Measurements from ENCODE around the gene SEMA4B. TPM values are rescaled to one million over a fixed set of nuclear protein-coding genes. Genes with fewer than 3 reads are reported as not detected.

Gene SEMA4B
- total RNA-seq, 1 donor from 2014 or later: 41.9 TPM

DNA sequence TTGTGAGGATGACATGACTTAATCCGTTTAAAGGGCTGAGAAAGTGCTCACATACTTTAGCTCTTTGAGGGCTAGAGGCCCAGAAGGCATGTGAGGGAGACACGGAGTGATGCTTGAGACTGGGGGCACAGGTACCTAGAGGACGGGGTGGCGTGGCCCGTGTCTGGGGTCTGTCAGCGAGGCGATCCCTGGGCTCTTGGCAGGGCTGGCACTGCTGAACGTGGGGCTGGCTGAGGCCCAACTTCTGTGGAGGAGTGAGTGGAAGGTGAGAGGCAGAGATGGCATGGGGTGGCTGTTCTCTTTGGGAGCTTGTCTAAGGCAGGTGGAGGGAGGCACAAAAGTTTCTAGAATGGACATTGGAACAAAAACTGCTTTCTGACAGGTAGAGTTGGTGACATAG, 9.5 kb downstream of the SEMA4B start:
- no peaks in the 10 kb centered on the region for H3K27me3 Mint-ChIP-seq
- TF ChIP-seq, protein P1, sequence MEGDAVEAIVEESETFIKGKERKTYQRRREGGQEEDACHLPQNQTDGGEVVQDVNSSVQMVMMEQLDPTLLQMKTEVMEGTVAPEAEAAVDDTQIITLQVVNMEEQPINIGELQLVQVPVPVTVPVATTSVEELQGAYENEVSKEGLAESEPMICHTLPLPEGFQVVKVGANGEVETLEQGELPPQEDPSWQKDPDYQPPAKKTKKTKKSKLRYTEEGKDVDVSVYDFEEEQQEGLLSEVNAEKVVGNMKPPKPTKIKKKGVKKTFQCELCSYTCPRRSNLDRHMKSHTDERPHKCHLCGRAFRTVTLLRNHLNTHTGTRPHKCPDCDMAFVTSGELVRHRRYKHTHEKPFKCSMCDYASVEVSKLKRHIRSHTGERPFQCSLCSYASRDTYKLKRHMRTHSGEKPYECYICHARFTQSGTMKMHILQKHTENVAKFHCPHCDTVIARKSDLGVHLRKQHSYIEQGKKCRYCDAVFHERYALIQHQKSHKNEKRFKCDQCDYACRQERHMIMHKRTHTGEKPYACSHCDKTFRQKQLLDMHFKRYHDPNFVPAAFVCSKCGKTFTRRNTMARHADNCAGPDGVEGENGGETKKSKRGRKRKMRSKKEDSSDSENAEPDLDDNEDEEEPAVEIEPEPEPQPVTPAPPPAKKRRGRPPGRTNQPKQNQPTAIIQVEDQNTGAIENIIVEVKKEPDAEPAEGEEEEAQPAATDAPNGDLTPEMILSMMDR (IDR thresholded peaks at IDR 0.05; ENCODE audit: unreplicated experiment): no peak
- H3K4me3 Mint-ChIP-seq (ENCODE audit: low read depth): no peak overlapping the region
- H3K27ac Mint-ChIP-seq: peak overlapping the region; percentile 69
- H3K9me3 Mint-ChIP-seq (ENCODE audit: low read depth): no peaks in the 10 kb centered on the region
- DNase-seq (ENCODE audit: low spot score, unreplicated experiment): no peak
- no peaks in the 10 kb centered on the region for H3K36me3 Mint-ChIP-seq (ENCODE audit: insufficient read depth)
- H3K4me1 Mint-ChIP-seq (ENCODE audit: low read depth): peaks cover 13% of the 10 kb centered on the region

DNA sequence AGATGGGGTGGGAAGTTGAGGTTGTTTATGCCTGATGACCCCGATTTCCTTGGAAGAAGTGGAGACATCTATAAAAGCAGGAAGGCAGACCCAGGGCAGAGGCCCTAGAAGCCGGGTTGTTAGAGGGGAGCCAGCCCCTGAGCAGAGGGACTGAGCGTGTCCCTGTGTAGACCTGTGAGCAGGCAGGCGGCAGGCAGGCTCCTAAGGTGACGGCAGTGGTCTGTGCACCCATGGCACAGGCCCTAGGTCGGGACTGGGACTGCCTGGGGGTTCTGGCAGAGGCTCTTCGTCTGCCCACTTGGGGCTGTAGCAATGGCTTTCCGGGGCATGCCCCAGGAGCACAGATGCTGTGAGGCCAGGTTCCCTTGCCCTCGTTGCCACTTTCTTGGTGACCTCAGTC, 9.9 kb downstream of the SEMA4B start:
- H3K27me3 Mint-ChIP-seq: no peaks in the 10 kb centered on the region
- no peaks in the 10 kb centered on the region for H3K36me3 Mint-ChIP-seq (ENCODE audit: insufficient read depth)
- no peak overlapping the region for H3K4me3 Mint-ChIP-seq (ENCODE audit: low read depth)
- TF ChIP-seq, protein P1 (IDR thresholded peaks at IDR 0.05; ENCODE audit: unreplicated experiment): no peak
- H3K27ac Mint-ChIP-seq: peak overlapping the region; percentile 69
- no peak for DNase-seq (ENCODE audit: low spot score, unreplicated experiment)
- H3K4me1 Mint-ChIP-seq (ENCODE audit: low read depth): peaks cover 13% of the 10 kb centered on the region
- H3K9me3 Mint-ChIP-seq (ENCODE audit: low read depth): no peaks in the 10 kb centered on the region

DNA sequence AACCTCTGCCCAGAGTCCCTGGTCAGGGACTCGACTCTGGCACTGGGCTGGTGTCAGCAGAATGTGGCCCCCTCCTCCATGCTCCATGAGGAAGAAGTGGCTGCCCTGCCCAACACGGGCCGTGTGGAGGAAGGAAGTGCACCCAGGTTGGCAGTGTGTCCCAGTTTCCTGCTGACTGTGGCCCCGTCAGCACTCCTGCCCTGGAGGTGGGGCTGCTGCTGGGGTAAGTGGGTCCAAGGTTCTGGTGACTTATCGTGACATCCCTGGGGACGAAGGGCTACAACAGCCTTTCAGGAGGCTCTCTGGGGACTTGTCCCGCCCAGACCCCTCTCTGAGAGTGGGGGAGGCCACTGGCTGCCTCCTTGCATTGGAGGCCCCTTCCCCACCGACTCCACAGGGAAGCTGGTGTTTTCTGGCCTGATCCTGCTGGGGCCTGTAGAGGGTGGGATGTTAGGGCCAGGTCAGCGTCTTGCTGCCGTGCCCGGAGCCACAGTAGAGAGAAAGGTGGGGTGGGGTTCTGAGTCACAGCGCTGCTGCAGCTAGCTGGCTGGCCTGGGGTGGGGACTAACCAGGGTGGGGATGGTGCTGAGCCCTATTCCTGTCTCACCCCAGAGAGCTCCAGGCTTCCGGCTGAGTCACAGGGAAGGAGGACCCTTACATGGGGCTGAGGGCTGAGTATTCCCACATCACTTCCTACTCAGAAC, 10.5 kb downstream of the SEMA4B start:
- Mint-ChIP-seq H3K36me3 (ENCODE audit: insufficient read depth) (no peaks in the 10 kb centered on the region), H3K27me3 (no peaks in the 10 kb centered on the region), H3K27ac (no peak overlapping the region), H3K4me1 (ENCODE audit: low read depth) (peaks cover 13% of the 10 kb centered on the region), H3K9me3 (ENCODE audit: low read depth) (no peaks in the 10 kb centered on the region), H3K4me3 (ENCODE audit: low read depth) (no peak overlapping the region)
- no peak for DNase-seq (ENCODE audit: low spot score, unreplicated experiment)
- TF ChIP-seq, protein P1 (IDR thresholded peaks at IDR 0.05; ENCODE audit: unreplicated experiment): no peak

DNA sequence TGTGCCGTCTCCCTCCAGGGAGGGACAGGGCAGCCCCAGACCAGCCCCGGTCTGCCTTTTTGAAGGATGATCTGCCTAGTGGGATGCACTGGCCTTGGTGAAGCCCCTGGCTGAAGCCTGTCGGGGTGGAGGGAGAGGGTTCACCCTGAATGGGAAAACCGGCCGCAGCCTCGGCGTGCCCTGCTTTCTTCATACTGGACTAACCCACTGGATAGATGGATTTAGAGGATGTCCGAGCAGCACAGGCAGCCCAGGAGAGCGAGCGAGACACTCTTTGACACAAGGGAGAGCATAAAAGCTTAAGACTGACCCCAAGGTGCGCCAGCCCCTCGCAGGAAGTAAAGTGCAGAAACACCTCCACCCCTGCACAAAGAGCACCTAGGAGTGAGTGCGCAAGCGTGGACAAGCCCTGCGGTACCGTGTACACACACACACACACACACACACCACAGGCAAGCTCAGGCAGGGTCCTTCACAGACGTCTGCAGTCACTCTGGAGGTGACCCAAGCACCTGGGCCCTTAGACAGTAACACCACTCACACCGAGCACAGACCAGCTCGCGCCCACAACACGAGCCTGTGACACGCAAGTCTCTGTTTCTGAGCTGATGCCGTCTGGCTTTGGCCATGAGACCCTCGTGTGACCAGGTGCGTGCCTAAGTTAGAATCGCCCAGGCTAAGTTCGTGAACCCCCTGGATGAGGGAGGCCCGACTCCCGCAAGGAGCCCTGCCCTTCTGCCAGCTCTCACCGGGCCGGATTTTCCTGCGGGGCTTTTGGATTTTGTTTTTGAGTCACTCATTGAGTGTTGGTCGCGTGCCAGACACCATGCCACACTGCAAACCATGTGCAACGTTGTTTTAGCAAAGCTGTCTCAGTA, 11.3 kb downstream of the SEMA4B start:
- H3K27ac Mint-ChIP-seq: no peak overlapping the region
- H3K27me3 Mint-ChIP-seq: no peaks in the 10 kb centered on the region

More for the DNA sequence above, 11.3 kb downstream of the SEMA4B start:
- Mint-ChIP-seq H3K9me3 (ENCODE audit: low read depth) (no peaks in the 10 kb centered on the region), H3K36me3 (ENCODE audit: insufficient read depth) (no peaks in the 10 kb centered on the region), H3K4me3 (ENCODE audit: low read depth) (no peak overlapping the region), H3K4me1 (ENCODE audit: low read depth) (peaks cover 13% of the 10 kb centered on the region)
- DNase-seq (ENCODE audit: low spot score, unreplicated experiment): no peak
- TF ChIP-seq, protein P1 (IDR thresholded peaks at IDR 0.05; ENCODE audit: unreplicated experiment): no peak

Measured in progenitor cell of endocrine pancreas (in vitro differentiated cells).